ENCODE measurements around the gene KCNG4. TPM values are rescaled to one million over a fixed set of nuclear protein-coding genes. Genes with fewer than 3 reads are reported as not detected.

KCNG4 gene
- polyA plus RNA-seq, 3 donors = not detected

DNA sequence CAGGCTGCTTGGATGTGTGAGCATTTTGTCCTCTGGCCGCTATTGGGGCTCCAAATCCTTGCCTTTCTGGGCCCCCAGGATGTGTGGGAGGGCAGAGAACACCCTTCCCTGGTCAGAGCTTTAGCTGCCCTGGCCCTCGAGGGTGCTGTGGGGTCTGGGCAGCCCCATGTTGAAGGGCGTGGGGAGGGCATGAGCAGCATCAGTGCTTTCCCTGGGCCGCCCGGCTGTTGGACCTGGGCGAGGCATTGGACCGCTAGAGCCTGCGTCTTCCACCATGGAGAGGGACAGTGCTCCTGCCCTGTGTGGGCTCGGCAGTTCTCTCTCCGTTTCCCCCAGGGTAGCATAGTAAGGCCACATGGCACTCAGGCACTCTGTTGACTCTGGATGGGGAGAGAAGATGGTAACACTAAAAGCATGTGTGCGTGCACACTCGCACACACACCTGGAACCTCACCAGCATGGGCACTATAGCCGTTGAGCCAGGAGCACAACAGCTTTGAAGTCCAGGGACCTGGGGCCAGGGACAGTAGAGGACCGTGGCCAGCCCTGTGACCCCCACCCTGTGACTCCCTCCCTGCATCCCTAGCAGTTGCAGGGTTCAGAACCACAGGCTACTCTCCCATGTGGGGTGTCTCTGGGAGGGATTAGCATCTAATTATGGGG lies 42.2 kb downstream of the KCNG4 start:
- Mint-ChIP-seq H3K4me1 (peaks cover 30% of the 10 kb centered on the region), H3K9me3 (no peaks in the 10 kb centered on the region), H3K27me3 (ENCODE audit: low read depth in 3 of 3) (peaks cover 4 to 16% (median 5%) of the 10 kb centered on the region in 3 donors), H3K4me3 (no peak overlapping the region), H3K27ac (peak overlapping the region in 1 of 7 donors; percentile 40), H3K36me3 (no peaks in the 10 kb centered on the region)
- Histone ChIP-seq H2AFZ (ENCODE audit: insufficient read depth, low read depth, low read length, poor library complexity, severe bottlenecking) (no peak overlapping the region), H3K79me2 (ENCODE audit: insufficient read depth, low read length) (no peaks in the 10 kb centered on the region), H3K4me3 (replicated peaks in 1 of 3; ENCODE audit: low read depth in 2 of 3, low read length in 3 of 3) (no peak overlapping the region), H3K9ac (ENCODE audit: insufficient read depth, low read length, poor library complexity, severe bottlenecking) (no peak overlapping the region), H3K36me3 (replicated peaks in 1 of 2; ENCODE audit: control insufficient read depth in 1 of 2, insufficient read depth in 2 of 2, low read length in 2 of 2) (no peaks in the 10 kb centered on the region), H4K20me1 (ENCODE audit: insufficient read depth, low read length) (no peaks in the 10 kb centered on the region), H3K27ac (ENCODE audit: low read depth in 1 of 2, low read length in 2 of 2) (no peak overlapping the region), H3K27me3 (ENCODE audit: control insufficient read depth in 2 of 2, insufficient read depth in 2 of 2, low read length in 2 of 2) (no peaks in the 10 kb centered on the region), H3K4me2 (replicated peaks; ENCODE audit: extremely low read depth, low read length, poor library complexity, severe bottlenecking) (no peak overlapping the region), H3K9me3 (replicated peaks in 1 of 2; ENCODE audit: control insufficient read depth in 1 of 2, insufficient read depth in 1 of 2, low read length in 2 of 2) (no peaks in the 10 kb centered on the region), H3K4me1 (ENCODE audit: control insufficient read depth in 1 of 2, insufficient read depth in 2 of 2, low read length in 2 of 2) (peaks cover 18 to 28% of the 10 kb centered on the region in 2 donors)
- no peak for DNase-seq
- WGBS (ENCODE audit: insufficient coverage) = 94% methylated on average over 10 of the region's 14 CpGs
- intact Hi-C loops (cut with micrococcal nuclease) = loop anchor here in 1 of 2 donors (10.0 kb wide), 1 partner anchor 53 kb away; the partner anchor contains the start of genes DNAAF1 and HSDL1
- no peak for TF ChIP-seq CTCF (IDR thresholded peaks at IDR 0.05)

DNA sequence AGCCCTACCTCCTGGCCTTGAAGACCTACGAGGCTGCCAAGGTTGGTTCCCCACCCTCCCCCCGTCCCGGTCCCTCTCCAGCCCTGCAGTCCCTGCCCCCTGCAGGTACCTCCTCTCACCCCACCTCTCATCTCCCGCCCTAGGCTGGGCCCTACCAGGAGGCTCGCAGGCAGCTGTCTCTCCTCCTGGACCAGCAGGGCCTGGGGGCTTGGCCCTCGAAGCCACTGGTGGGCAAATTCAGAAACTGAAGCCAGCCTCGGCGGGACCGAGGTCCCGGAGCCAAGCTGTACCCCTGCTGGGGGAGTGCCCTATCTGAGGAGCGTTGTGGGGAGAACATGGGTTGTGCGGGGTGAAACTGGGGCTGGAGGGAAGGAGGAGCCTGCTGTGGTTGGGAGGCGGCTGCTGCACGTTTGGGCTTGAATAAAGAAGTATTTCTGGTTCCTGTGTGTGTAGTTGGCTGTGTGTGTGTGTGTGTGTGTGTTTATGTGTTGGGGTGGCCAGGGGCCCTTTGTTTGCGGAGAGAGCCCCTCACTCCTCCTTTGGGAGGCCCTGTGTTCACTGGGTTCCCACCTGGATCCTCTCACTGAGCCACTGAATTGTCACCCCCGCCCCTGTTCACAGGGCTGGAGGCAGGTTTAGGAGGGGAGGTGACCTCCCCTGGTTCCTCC lies 43.0 kb downstream of the KCNG4 start:
- no peak overlapping the region for H3K4me3 Mint-ChIP-seq
- Histone ChIP-seq H3K4me3 (replicated peaks in 1 of 3; ENCODE audit: low read depth in 2 of 3, low read length in 3 of 3) (no peak overlapping the region), H3K79me2 (ENCODE audit: insufficient read depth, low read length) (no peaks in the 10 kb centered on the region), H3K4me2 (replicated peaks; ENCODE audit: extremely low read depth, low read length, poor library complexity, severe bottlenecking) (no peak overlapping the region), H3K27me3 (ENCODE audit: control insufficient read depth in 2 of 2, insufficient read depth in 2 of 2, low read length in 2 of 2) (no peaks in the 10 kb centered on the region), H3K27ac (ENCODE audit: low read depth in 1 of 2, low read length in 2 of 2) (no peak overlapping the region), H3K9me3 (replicated peaks in 1 of 2; ENCODE audit: control insufficient read depth in 1 of 2, insufficient read depth in 1 of 2, low read length in 2 of 2) (no peaks in the 10 kb centered on the region), H2AFZ (ENCODE audit: insufficient read depth, low read depth, low read length, poor library complexity, severe bottlenecking) (no peak overlapping the region), H3K4me1 (ENCODE audit: control insufficient read depth in 1 of 2, insufficient read depth in 2 of 2, low read length in 2 of 2) (peaks cover 18 to 28% of the 10 kb centered on the region in 2 donors), H3K9ac (ENCODE audit: insufficient read depth, low read length, poor library complexity, severe bottlenecking) (no peak overlapping the region), H3K36me3 (replicated peaks in 1 of 2; ENCODE audit: control insufficient read depth in 1 of 2, insufficient read depth in 2 of 2, low read length in 2 of 2) (no peaks in the 10 kb centered on the region), H4K20me1 (ENCODE audit: insufficient read depth, low read length) (no peaks in the 10 kb centered on the region)
- H3K9me3 Mint-ChIP-seq = no peaks in the 10 kb centered on the region
- WGBS (ENCODE audit: insufficient coverage) = 77% methylated on average over 13 of the region's 16 CpGs
- peaks cover 30% of the 10 kb centered on the region for H3K4me1 Mint-ChIP-seq
- no peak for DNase-seq
- TF ChIP-seq CTCF (IDR thresholded peaks at IDR 0.05) = no peak
- intact Hi-C loops (cut with micrococcal nuclease) = loop anchor here in 1 of 2 donors (10.0 kb wide), 1 partner anchor 52 kb away; the partner anchor contains the start of genes DNAAF1 and HSDL1
- H3K27ac Mint-ChIP-seq = peak overlapping the region in 4 of 7 donors; percentile 4 to 65 (median 38)
- no peaks in the 10 kb centered on the region for H3K36me3 Mint-ChIP-seq
- peaks cover 4 to 15% (median 5%) of the 10 kb centered on the region in 3 donors for H3K27me3 Mint-ChIP-seq (ENCODE audit: low read depth in 3 of 3)
